B cell (primary cell): Measurements from ENCODE around the gene IFNAR2. TPM values are rescaled to one million over a fixed set of nuclear protein-coding genes. Genes with fewer than 3 reads are reported as not detected.

Experiments used
- ATAC-seq: fragments of 200-7000 bp; cut with Tn5 transposase; one replicate; pipeline ENCODE4 v1.10.0; 2021; ENCODE audit warnings: low read depth, mild to moderate bottlenecking, moderate number of reproducible peaks, moderate library complexity
- CTCF ChIA-PET: fragments of 350-600 bp; sonication (Branson Sonifier 250); formaldehyde crosslinking; loops from one replicate; lab custom pipeline; 2021; ENCODE audit warnings: antibody characterized with exemption, inconsistent platforms; lab: Charles Lee
- POLR2A ChIA-PET: fragments of 350-600 bp; sonication (Branson Sonifier 250); formaldehyde crosslinking; loops from one replicate; lab custom pipeline; 2021; ENCODE audit warnings: antibody characterized with exemption; lab: Charles Lee
- DNase-seq: peaks from one replicate; pipeline ENCODE4 v3.0.0; 2013
- H2AFZ ChIP-seq: 2 replicates; pipeline ENCODE4 v1.6.1; 2012; ENCODE audit warnings: mild to moderate bottlenecking, low read depth, low read length; ENCODE audit not compliant: insufficient read depth, poor library complexity, severe bottlenecking
- H3K27ac ChIP-seq, 2 donors: 1 replicate in 1 of 2; 2 replicates in 1 of 2; pipeline ENCODE4 v1.5.1; 2012 to 2013; ENCODE audit warnings: low read length in 2 of 2, mild to moderate bottlenecking in 2 of 2, moderate library complexity in 1 of 2
- H3K27me3 ChIP-seq, 4 experiments: fragments of 200-600 bp in 1 of 4; sonication (generic) in 1 of 4; replicated peaks in 1 of 4; 1 replicate in 2 of 4; 2 replicates in 2 of 4; pipeline versions ENCODE4 v1.6.1 to v1.7.0; 2013 to 2016; ENCODE audit warnings: low read length in 3 of 4, mild to moderate bottlenecking in 2 of 4, mixed read lengths in 1 of 4, moderate library complexity in 1 of 4; ENCODE audit not compliant: insufficient read depth in 4 of 4, control insufficient read depth in 3 of 4; ENCODE audit errors: control extremely low read depth in 1 of 4
- H3K36me3 ChIP-seq, 2 experiments: replicated peaks in 1 of 2; 1 replicate in 1 of 2; 2 replicates in 1 of 2; pipeline versions ENCODE4 v1.6.1 to v1.7.1; 2013; ENCODE audit warnings: low read length in 1 of 2; ENCODE audit not compliant: insufficient read depth in 2 of 2, control insufficient read depth in 1 of 2; ENCODE audit errors: control extremely low read depth in 1 of 2, extremely low read depth in 1 of 2
- H3K4me1 ChIP-seq, 2 donors: fragments of 200-600 bp in 1 of 2; sonication (generic) in 1 of 2; 1 replicate in 1 of 2; 2 replicates in 1 of 2; pipeline versions ENCODE4 v1.5.1 to v1.6.1; 2013 to 2017; ENCODE audit warnings: low read length in 2 of 2; ENCODE audit not compliant: control insufficient read depth in 2 of 2, insufficient read depth in 2 of 2
- H3K4me2 ChIP-seq: replicated peaks from 2 replicates; pipeline ENCODE3; 2012; ENCODE audit warnings: mild to moderate bottlenecking, low read depth, low read length; ENCODE audit not compliant: poor library complexity, severe bottlenecking
- H3K4me3 ChIP-seq, 5 experiments: fragments of 200-600 bp in 1 of 5; sonication (generic) in 1 of 5; 1 replicate in 3 of 5; 2 replicates in 2 of 5; pipeline versions ENCODE4 v1.5.1 to v1.7.0; 2011 to 2016; ENCODE audit warnings: low read length in 4 of 5, mild to moderate bottlenecking in 4 of 5, low read depth in 2 of 5, control low read depth in 1 of 5, moderate library complexity in 1 of 5; ENCODE audit not compliant: insufficient read depth in 1 of 5; ENCODE audit errors: control extremely low read depth in 1 of 5, extremely low read depth in 1 of 5
- H3K79me2 ChIP-seq: fragments of 200-600 bp; sonication (generic); one replicate; pipeline ENCODE4 v1.6.0; 2016; ENCODE audit warnings: low read length; ENCODE audit not compliant: control insufficient read depth, insufficient read depth
- H3K9ac ChIP-seq: fragments of 200-600 bp; sonication (generic); 2 replicates; pipeline ENCODE4 v1.6.1; 2017; ENCODE audit warnings: mild to moderate bottlenecking, low read length, moderate library complexity
- H3K9me3 ChIP-seq, 3 donors: one replicate each; pipeline versions ENCODE4 v1.6.1 to v1.7.1; 2013; ENCODE audit warnings: low read length in 2 of 3; ENCODE audit not compliant: control insufficient read depth in 2 of 3, insufficient read depth in 1 of 3; ENCODE audit errors: control extremely low read depth in 1 of 3
- H4K20me1 ChIP-seq: 2 replicates; pipeline ENCODE4 v1.6.0; 2012; ENCODE audit warnings: mild to moderate bottlenecking, low read length; ENCODE audit not compliant: insufficient read depth, control insufficient read depth, poor library complexity, severe bottlenecking
- H3K27ac Mint-ChIP-seq: one replicate; pipeline ENCODE4 v1.8.0; 2021; ENCODE audit warnings: mixed read lengths
- H3K27me3 Mint-ChIP-seq: one replicate; pipeline ENCODE4 v1.8.0; 2021; ENCODE audit warnings: mixed read lengths
- H3K4me1 Mint-ChIP-seq: one replicate; pipeline ENCODE4 v1.8.0; 2021; ENCODE audit warnings: mixed read lengths
- H3K4me3 Mint-ChIP-seq: one replicate; pipeline ENCODE4 v1.8.0; 2021; ENCODE audit warnings: mixed read lengths
- H3K9me3 Mint-ChIP-seq: one replicate; pipeline ENCODE4 v1.8.0; 2022; ENCODE audit warnings: mixed read lengths; ENCODE audit not compliant: insufficient read depth
- CTCF ChIP-seq: fragments of 200-600 bp; IDR thresholded peaks from one replicate; pipeline ENCODE4 v1.8.0; 2022; ENCODE audit warnings: antibody characterized with exemption, mild to moderate bottlenecking
- EZH2 ChIP-seq: IDR thresholded peaks from 2 replicates; pipeline ENCODE4 v1.6.1; 2012; ENCODE audit warnings: borderline replicate concordance, low read depth, mild to moderate bottlenecking, moderate library complexity, low read length; ENCODE audit not compliant: insufficient read depth, poor library complexity, severe bottlenecking
- WGBS: methylation state at CpG from one replicate; pipeline ENCODE4 v1.1.5; 2013; ENCODE audit warnings: missing lambda C conversion rate; ENCODE audit not compliant: insufficient coverage; 5-methylcytosine and 5-hydroxymethylcytosine counted together
- intact Hi-C: fragments of 100-400 bp; cut with micrococcal nuclease; formaldehyde crosslinking; loops from one replicate; pipeline ENCODE4 v1.10.0; 2022
- polyA plus RNA-seq: library from polyadenylated mRNA; depleted of rRNA; stranded (reverse); fragments of >200 nt; gene quantifications from 2 replicates; pipeline ENCODE4 v1.2.3, GENCODE V29; 2012
- total RNA-seq, 2 donors: library from RNA; stranded (reverse); fragments of 120-200 nt in 1 of 2; gene quantifications; 1 replicate in 1 of 2; 2 replicates in 1 of 2; pipeline versions ENCODE4 v1.2.3 to v1.2.4, GENCODE V29; 2013 to 2022

The IFNAR2 gene
- total and polyA plus RNA-seq, 2 donors (not counting 1 experiment from before 2014, with no cell fraction given): 33.0 to 45.0 TPM

DNA sequence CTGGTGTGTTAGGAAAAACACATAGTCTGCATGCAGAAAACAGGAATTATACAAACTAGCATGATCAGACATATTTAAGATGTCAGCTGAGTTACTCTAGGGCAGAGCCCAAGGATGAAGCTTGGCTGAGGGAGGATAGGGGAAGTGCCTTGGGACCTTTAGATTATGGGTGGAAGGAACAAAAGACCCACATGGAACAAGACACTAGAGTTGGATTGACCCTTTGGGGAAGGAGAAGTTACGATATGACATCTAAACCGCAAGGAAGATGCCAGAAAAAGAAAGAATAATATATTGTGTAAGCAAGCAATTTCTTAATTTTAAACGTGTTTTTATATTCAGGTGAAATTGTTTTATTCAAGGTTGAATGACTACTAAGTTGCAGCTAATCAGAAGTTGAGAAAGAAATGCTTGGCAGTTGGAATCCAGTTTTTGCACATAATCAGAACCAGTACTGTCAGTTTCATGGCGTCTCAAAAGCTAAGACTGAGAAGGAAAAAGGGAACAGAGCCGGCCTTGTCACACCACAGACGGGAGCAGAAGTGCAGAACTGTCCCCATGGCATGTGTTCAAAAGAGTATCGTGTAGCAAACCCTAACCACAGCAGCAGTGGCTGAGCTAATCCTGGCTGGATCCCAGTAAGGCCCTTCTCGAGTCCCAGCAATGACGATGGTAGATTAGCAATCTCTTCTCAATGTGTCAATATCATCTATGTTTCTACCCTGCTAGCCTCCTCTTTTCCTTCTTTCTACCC is 31.2 kb upstream of the IFNAR2 start:
- intact Hi-C loops: loop anchor here (1.0 to 10.0 kb wide), 4 partner anchors 68 to 406 kb away; partner anchors contain the start of gene IL10RB
- TF ChIP-seq EZH2: no peak
- no peak for TF ChIP-seq CTCF
- 74% methylated on average over 9 of the region's 9 CpGs for WGBS
- Mint-ChIP-seq H3K4me1 (peaks cover 21% of the 10 kb centered on the region), H3K27me3 (peaks cover 15% of the 10 kb centered on the region), H3K4me3 (no peak overlapping the region), H3K27ac (no peak overlapping the region), H3K9me3 (no peaks in the 10 kb centered on the region)
- peaks cover 3% of the 10 kb centered on the region for H3K79me2 ChIP-seq
- no peaks in the 10 kb centered on the region for H3K36me3 ChIP-seq
- H2AFZ ChIP-seq: no peak overlapping the region
- no peak overlapping the region for H3K4me2 ChIP-seq
- H3K4me1 ChIP-seq: peaks cover 14 to 18% of the 10 kb centered on the region in 2 donors
- no peaks in the 10 kb centered on the region for H3K27me3 ChIP-seq
- H3K9ac ChIP-seq: no peak overlapping the region
- DNase-seq (no peak), ATAC-seq (no peak)
- no peak overlapping the region for H3K27ac ChIP-seq
- POLR2A ChIA-PET: interaction anchor here (0.5 kb wide), 1 partner anchor 244 kb away, joined by 3 read pairs; no protein-coding TSS in a partner anchor
- H4K20me1 ChIP-seq: no peaks in the 10 kb centered on the region
- CTCF ChIA-PET: interaction anchor here (0.6 to 4.2 kb wide), 22 partner anchors 9 to 546 kb away, joined by 3 to 140 read pairs (median 8); partner anchors contain the start of gene IL10RB
- H3K4me3 ChIP-seq: no peak overlapping the region
- H3K9me3 ChIP-seq: no peaks in the 10 kb centered on the region

GRCh38 chr21:33199100-33199464 is 30.7 kb upstream of the IFNAR2 start:
- peaks cover 26% of the 10 kb centered on the region for H3K4me1 Mint-ChIP-seq
- no peak overlapping the region for H3K4me3 Mint-ChIP-seq
- ATAC-seq (no peak), DNase-seq (no peak)
- H2AFZ ChIP-seq: no peak overlapping the region
- intact Hi-C loops: loop anchor here (1.0 to 10.0 kb wide), 4 partner anchors 67 to 406 kb away; partner anchors contain the start of gene IL10RB
- peaks cover 15% of the 10 kb centered on the region for H3K27me3 Mint-ChIP-seq
- no peak overlapping the region for H3K27ac ChIP-seq
- TF ChIP-seq CTCF (no peak), EZH2 (no peak)
- ChIA-PET CTCF (interaction anchor here (0.7 to 4.2 kb wide), 10 partner anchors 39 to 546 kb away, joined by 3 to 140 read pairs (median 10); no protein-coding TSS in a partner anchor), POLR2A (interaction anchor here (0.5 kb wide), 1 partner anchor 243 kb away, joined by 3 read pairs; no protein-coding TSS in a partner anchor)
- H3K4me1 ChIP-seq: peaks cover 16 to 19% of the 10 kb centered on the region in 2 donors
- no peak overlapping the region for H3K9ac ChIP-seq
- H3K27me3 ChIP-seq: no peaks in the 10 kb centered on the region
- H3K9me3 Mint-ChIP-seq: no peaks in the 10 kb centered on the region
- H3K36me3 ChIP-seq: no peaks in the 10 kb centered on the region
- H4K20me1 ChIP-seq: no peaks in the 10 kb centered on the region
- WGBS: no CpG with 5 or more reads among the region's 6 CpGs
- H3K27ac Mint-ChIP-seq: no peak overlapping the region
- H3K4me3 ChIP-seq: no peak overlapping the region
- H3K79me2 ChIP-seq: peaks cover 3% of the 10 kb centered on the region
- H3K9me3 ChIP-seq: no peaks in the 10 kb centered on the region
- H3K4me2 ChIP-seq: no peak overlapping the region
